Adrenal gland (tissue), 5 donors: ENCODE results near the gene DIP2C.

Source experiments
- CTCF ChIP-seq, 6 experiments: fragments of 450-650 bp in 4 of 6; fragments of 200-600 bp in 2 of 6; sonication (generic) in 1 of 6; IDR thresholded peaks; 1 replicate in 5 of 6; 2 replicates in 1 of 6; pipeline versions ENCODE4 v1.5.1 to v1.8.0; 2016 to 2021; ENCODE audit warnings: antibody characterized with exemption in 6 of 6, mild to moderate bottlenecking in 2 of 6, moderate library complexity in 1 of 6
- POLR2A ChIP-seq, 2 donors: fragments of 450-650 bp; IDR thresholded peaks; one replicate each; pipeline ENCODE4 v1.6.1; 2017; ENCODE audit warnings: antibody characterized with exemption in 2 of 2, mild to moderate bottlenecking in 2 of 2, moderate library complexity in 1 of 2
- donor health status: DM: no; HTN: no; CAD: no.

DNA sequence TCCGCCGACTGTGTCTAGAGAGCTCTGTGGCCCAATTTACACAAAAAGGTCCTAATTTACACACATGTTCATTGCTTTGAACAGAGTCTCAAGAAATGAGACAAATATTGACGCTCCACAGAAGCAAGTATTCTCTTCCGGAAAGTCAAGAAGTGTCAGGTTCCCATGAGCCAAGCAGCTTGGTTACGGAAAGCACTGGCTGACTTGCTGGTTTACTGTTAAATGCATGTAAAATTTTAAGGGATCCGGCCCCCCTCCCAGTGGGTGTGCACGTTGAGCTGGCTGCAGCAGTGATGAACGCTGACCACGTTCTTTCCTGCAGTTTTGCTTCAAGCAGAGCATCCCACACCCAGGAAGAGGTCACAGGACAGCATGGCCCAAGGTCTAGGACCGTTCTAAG, 76.8 kb downstream of the DIP2C start:
- no peak for TF ChIP-seq CTCF (IDR thresholded peaks at IDR 0.05)
- TF ChIP-seq POLR2A (IDR thresholded peaks at IDR 0.05), result no peak
